Measurements from ENCODE around the gene ROPN1B.

Gene ROPN1B

GRCh38 chr3:126003447-126004190, 34.6 kb downstream of the ROPN1B start:
- no peak for DNase-seq (ENCODE audit: low read depth in 2 of 2)

GRCh38 chr3:126004217-126004616, 35.2 kb downstream of the ROPN1B start:
- no peak for DNase-seq (ENCODE audit: low read depth in 2 of 2)

GRCh38 chr3:126004692-126005091, 35.7 kb downstream of the ROPN1B start:
- no peak for DNase-seq (ENCODE audit: low read depth in 2 of 2)

GRCh38 chr3:126005951-126006350, 37.0 kb downstream of the ROPN1B start:
- no peak for DNase-seq (ENCODE audit: low read depth in 2 of 2)

- DNase-seq (ENCODE audit: low read depth in 2 of 2) = no peak
Observed at GRCh38 chr3:126008219-126008618, 39.2 kb downstream of the ROPN1B start.

GRCh38 chr3:126009181-126009580, 40.2 kb downstream of the ROPN1B start:
- DNase-seq (ENCODE audit: low read depth in 2 of 2) = no peak

GRCh38 chr3:126013751-126014156, 44.8 kb downstream of the ROPN1B start:
- DNase-seq (ENCODE audit: low read depth in 2 of 2) = no peak

GRCh38 chr3:126014252-126014651, 45.3 kb downstream of the ROPN1B start:
- no peak for DNase-seq (ENCODE audit: low read depth in 2 of 2)

GRCh38 chr3:126015075-126015474, 46.1 kb downstream of the ROPN1B start:
- DNase-seq (ENCODE audit: low read depth in 2 of 2) = no peak

- no peak for DNase-seq (ENCODE audit: low read depth in 2 of 2)
Observed at GRCh38 chr3:126016616-126017015, 47.6 kb downstream of the ROPN1B start.

GRCh38 chr3:126017362-126017761, 48.4 kb downstream of the ROPN1B start:
- no peak for DNase-seq (ENCODE audit: low read depth in 2 of 2)

- DNase-seq (ENCODE audit: low read depth in 2 of 2) = no peak
Observed at GRCh38 chr3:126018545-126018944, 49.6 kb downstream of the ROPN1B start.

- no peak for DNase-seq (ENCODE audit: low read depth in 2 of 2)
Observed at GRCh38 chr3:126018995-126019394, 50.0 kb downstream of the ROPN1B start.

- DNase-seq (ENCODE audit: low read depth in 2 of 2) = no peak
Observed at GRCh38 chr3:126019683-126020082, 50.7 kb downstream of the ROPN1B start.

GRCh38 chr3:126021224-126021623, 52.2 kb downstream of the ROPN1B start:
- DNase-seq (ENCODE audit: low read depth in 2 of 2) = no peak

- DNase-seq (ENCODE audit: low read depth in 2 of 2) = no peak
Observed at GRCh38 chr3:126021702-126022101, 52.7 kb downstream of the ROPN1B start.

- no peak for DNase-seq (ENCODE audit: low read depth in 2 of 2)
Observed at GRCh38 chr3:126022741-126023359, 53.9 kb downstream of the ROPN1B start.

- DNase-seq (ENCODE audit: low read depth in 2 of 2) = no peak
Observed at GRCh38 chr3:126023390-126023789, 54.4 kb downstream of the ROPN1B start.

GRCh38 chr3:126024049-126024854, 55.3 kb downstream of the ROPN1B start:
- no peak for DNase-seq (ENCODE audit: low read depth in 2 of 2)

GRCh38 chr3:126025116-126025729, 56.2 kb downstream of the ROPN1B start:
- no peak for DNase-seq (ENCODE audit: low read depth in 2 of 2)

GRCh38 chr3:126025862-126026261, 56.9 kb downstream of the ROPN1B start:
- no peak for DNase-seq (ENCODE audit: low read depth in 2 of 2)

GRCh38 chr3:126026277-126026751, 57.3 kb downstream of the ROPN1B start:
- DNase-seq (ENCODE audit: low read depth in 2 of 2) = no peak

All from stimulated activated CD4-positive, alpha-beta T cell treated with anti-CD3 and anti-CD28 coated beads, Interleukin-15, amount 100 ng/mL, for 48 hours (primary cell).